SW480 (cell line): ENCODE results near the gene SFTPB.
A peak's percentile ranks its signal among the peaks of the same experiment; 100 is the strongest.
"Not testable (repeated sequence)": the region's sequence is repeated elsewhere in the genome, so short reads cannot be mapped to it uniquely, and the experiment has no call there.

Experiments
- DNase-seq: peaks from one replicate; pipeline ENCODE4 v3.0.0-alpha.2; 2016; ENCODE audit warnings: low spot score

The SFTPB gene

DNA sequence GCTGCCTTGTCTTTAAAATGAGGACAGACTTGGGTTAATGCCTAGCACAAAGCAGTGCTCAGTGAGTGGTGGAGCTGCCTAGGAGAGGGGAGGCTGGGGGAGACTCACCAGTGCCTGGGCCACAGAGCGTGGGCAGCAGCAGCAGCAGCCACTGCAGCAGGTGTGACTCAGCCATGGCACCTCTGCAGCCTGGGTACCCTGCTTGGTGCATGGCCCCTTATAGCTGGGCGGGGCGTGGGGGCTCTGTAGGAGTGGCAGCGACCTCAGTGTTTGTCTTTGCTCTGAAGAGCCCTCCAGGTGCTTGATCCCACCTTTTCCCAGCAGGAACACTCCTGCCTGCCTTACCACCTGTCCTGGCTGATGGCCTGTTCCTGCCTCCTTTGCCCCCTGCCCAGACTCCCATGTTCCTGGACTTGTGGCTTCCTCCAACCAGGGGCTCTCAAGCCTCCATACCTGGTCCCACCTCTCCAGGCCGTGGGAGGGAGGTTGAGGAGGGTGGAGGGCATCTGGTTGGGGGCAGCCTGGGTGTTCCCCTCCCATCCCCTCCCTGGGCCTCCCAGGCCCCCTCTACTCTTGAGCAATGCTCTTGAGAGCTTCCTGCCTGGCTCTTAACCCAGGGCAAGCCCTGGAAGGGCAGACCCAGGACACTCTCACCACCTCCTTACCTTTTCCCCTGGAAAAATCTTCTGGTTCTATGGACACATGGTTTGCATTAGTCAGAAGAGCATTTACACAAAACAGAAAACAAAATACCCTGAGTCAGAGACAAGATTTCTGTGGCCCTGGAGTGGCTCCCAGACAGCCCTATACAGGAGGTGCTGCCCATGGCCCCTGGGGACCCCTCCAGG, at the start of gene SFTPB:
TSS of gene SFTPB (minus strand) at position 191 of the 848 bp plus-strand sequence. CDS start at position 175, 16 bp downstream.
- DNase-seq, result no peak

- no peak for DNase-seq
Measured at GRCh38 chr2:85717308-85718008, 49.5 kb upstream of the SFTPB start.

GRCh38 chr2:85716346-85716914, 48.4 kb upstream of the SFTPB start:
- DNase-seq, result no peak

GRCh38 chr2:85714841-85715240, 46.8 kb upstream of the SFTPB start:
- DNase-seq, result peak; percentile 74

DNA sequence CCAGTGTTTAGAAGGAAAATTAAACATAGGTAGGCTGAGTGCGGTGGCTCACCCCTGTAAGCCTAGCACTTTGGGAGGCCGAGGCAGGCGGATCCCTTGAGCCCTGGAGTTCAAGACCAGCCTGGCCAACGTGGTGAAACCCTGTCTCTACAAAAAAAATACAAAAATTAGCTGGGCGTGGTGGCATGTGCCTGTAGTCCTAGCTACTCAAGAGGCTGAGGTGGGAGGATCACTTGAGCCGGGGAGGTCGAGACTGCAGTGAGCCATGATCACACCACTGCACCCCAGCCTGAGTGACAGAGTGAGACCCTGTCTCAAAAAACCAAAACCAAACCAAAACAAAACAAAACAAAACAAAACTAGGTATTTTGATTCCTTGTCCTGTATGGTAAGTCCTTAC, 46.4 kb upstream of the SFTPB start:
- DNase-seq, result not testable (repeated sequence)

DNA sequence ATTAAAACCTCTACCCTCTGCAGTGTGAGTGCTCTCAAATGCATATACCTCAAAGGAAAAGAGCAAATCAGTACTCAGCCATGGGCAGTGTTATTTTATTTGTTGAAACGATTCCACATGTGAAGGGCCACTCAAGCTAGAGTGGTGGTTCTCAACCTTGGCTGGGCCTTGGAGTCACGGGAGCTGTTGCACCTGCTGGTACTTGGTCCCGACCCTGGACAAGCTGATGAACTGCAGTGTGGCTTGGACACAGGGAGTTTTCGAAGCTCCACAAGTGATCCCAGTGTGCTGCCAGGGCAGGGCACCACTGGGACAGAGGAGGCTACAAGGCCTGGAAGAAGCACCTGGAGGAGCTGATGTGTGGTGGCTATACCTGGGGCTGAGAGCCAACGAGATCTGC, 45.8 kb upstream of the SFTPB start:
- DNase-seq, result no peak

DNA sequence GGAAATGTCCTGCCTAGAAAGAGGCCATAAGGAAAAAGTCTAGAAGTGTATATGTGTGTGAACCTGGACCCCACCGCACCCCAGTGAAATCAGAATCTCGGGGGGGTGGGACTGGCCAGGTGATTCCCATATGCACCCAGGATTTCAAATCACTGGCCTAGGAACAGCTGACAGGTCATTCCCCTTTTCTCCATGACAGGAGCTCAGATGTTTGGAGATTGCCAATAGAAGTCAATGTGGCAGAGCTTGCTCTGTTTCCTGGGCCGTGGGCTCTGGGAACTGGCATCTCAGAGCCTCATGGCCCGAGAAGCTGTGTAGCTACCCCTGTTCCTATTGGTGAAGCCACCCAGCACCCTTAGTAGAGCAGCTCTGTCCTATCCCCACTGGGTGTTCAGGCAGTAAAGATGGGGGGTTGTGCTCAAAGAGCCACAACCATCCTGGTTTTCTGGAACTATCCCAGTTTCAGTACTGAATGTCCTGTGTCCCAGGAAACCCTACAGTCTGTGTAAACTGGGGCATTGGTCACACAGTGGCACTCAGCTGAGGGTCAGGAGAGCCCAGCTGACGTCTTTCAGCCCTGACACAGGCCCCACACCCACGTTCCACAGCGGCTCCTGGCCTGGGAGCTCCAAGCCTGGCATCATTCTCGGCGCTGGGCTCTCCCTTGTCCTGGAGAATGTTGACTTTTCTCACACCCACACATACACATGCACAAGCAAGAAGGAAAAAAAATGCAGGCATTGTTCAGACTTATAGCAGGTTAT, 45.0 kb upstream of the SFTPB start:
- peak; percentile 57 for DNase-seq

DNA sequence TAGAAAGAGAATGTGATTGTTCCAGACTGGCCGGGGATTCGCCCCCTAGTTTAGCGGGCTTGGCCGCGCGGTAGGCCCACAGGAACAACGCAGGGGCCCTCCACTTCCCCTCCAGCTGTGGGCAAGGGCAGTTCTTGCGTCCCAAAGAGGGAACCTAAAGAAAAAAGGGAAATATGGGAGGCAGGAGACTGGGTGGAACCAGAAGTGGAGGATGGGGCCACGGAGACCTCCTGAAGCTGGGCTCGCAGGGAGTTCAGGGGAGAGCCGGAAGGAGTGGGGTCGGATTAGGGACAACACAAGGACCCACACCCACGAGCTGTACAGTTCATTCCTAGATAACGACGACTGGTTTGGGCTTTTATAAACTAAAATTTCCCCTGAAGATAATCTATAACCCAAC, 44.3 kb upstream of the SFTPB start:
- DNase-seq, result no peak

DNA sequence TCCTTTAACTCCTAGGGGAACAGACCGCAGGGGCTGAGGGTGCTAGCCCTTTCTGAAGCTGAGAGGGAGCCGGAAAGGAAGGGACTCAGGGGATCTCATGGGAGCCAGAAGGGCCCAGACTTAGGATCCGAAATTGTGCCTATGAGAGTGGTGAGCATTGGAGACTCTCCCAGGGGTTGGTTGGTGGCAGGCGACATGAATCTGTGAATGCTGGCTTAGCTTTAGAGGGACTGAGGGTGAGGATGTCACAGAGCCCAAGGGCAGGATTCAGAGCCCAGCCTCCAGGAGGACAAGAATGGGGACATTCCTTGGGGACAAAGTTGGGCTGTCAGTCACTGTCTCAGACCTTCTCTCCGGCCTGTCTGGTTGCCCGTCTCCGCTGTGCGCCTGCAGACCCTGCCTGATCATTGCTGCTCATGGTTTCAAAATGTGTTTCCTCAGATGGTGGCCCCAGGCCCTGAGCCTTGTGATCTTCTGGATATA, 43.6 kb upstream of the SFTPB start:
- no peak for DNase-seq

- no peak for DNase-seq
Measured at GRCh38 chr2:85710687-85711577, 42.9 kb upstream of the SFTPB start.

GRCh38 chr2:85709401-85709811, 41.4 kb upstream of the SFTPB start:
- DNase-seq, result no peak

DNA sequence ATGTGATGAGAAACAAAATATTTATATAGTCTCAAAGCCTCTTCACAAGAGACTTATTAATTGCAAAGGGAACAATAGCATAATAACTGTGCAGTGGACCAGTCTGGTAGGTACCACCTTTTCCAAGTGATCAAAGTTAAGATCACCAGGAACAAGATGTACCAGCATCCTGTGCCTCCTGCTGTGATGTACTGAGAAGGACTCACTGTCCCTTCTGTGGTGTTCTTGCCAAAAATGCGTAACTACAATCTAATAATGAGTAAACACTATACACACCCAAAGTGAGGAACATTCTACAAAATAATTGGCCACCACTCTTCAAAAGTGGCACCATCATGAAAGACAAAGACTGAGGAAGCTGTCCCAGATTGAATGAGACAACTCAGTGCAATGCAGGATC, 40.6 kb upstream of the SFTPB start:
- no peak for DNase-seq

DNA sequence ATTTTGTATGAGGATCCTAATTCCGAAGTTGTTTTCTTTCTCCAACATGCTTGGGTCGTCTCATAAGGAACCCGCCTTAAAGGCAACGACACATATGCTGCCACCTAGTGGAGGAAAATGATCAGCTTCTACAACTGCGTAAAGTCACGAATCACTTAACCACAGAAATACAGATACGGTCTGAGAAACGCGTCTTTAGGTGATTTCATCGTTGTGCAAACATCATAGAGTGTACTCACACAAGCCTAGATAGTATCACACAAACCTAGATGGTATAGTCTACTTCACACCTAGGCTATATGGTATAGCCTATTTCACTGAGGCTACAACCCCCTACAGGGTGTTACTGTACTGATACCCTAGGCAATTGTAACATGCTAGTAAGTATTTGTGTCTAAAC, 39.3 kb upstream of the SFTPB start:
- peak; percentile 87 for DNase-seq

- DNase-seq, result no peak
Measured at GRCh38 chr2:85706599-85707296, 38.7 kb upstream of the SFTPB start.

DNA sequence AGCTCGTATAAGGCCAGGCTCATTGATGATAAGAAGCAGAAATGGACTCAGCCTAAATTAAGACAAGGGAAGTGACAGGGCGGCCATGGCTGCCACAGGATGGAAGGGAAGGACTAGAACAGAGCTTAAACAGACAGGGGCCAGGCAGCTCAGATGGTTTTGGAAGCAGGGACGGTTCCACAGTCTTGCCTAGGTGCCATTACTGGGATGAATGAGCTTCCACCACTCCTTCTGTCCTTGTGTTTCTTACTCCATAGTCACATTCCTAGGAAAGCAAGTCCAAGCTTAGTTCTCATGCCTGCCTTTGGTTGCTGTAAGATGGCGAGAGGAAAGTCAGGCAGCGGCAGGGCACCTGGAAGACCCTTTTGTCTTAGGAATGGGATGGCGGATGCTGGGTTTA, 38.1 kb upstream of the SFTPB start:
- DNase-seq, result no peak

DNA sequence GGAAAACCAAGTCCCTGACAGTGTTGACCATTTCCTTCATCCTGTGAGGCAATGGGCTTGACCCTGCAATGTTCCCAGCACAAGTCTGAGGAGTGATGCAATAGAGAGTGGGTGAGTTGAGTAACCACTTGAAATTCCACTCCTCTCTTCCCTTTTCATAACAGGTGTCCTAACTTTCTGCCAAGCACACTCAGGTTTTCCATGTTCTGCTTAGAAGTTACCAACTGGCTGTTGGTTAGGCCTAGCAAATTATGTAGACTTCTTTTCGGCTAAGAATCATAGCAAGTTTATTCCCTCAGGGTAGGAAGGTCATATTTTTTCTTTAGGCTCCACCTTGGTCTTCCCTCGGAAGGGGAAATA, 37.7 kb upstream of the SFTPB start:
- DNase-seq, result peak; percentile 86

DNA sequence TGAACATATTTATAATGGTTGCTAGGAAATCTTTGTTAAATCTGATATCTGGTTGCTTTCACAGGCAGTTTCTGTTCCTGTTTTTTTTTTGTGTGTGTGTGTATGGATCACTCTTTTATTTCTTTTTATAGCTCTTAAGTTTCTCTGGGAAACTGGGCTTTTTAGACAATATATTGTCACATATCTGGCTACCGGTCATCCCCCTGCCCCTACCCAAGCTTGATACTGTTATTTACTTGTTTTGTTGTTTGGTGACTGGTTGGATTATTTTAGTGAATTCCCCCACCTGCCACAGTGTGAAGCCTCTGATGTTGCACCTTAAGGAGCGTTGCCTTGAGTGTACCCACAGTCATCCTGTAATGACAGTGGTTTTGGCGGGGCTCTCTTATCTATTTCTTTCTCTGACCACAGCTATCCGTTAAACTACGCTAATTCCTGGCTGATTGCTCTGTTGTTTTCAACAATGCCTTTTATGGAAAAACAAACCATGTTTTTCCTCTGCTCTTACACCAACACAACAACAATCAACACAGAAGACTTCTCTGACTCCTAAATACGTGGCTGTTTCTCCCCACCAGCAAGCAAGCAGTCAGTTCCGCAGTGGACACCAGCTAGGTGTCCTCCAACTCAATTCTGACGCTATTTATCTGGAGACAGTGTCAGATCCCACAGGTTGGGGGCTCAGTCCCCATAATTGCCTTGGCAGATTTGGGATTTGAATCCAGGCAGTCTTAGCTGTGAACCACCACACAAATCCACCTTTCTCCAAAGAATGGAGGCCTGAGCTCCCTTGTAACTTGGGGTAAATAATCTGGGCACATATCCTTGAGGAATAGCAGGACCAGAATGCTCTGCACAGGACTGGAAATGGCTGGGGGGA, 37.0 kb upstream of the SFTPB start:
- peak; percentile 86 for DNase-seq

GRCh38 chr2:85704038-85704437, 36.0 kb upstream of the SFTPB start:
- DNase-seq, result no peak

GRCh38 chr2:85703329-85703728, 35.3 kb upstream of the SFTPB start:
- DNase-seq, result no peak

DNA sequence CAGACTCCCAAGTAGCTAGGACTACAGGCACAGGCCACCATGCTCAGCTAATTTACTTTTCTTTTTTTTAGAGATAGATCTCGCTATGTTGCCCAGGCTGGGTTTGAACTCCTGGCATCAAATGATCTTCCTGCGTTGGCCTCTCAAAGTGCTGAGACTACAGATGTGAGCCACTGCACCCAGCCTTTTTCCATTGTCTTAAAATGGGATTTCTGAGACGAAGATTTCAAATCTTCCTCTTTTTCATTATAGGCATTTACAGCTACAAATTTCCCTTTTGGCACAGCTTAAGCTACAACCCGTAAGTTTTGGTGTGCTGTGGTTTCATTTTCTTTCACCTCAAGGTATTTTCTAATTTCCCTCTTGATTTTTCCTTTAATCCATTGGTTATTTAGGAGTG, 34.8 kb upstream of the SFTPB start:
- no peak for DNase-seq
